Retinal pigment epithelial cell (primary cell): ENCODE measurements around the gene RIN1.
"Not testable (repeated sequence)": the region's sequence is repeated elsewhere in the genome, so short reads cannot be mapped to it uniquely, and the experiment has no call there.

Source experiments
- DNase-seq: peaks from one replicate; pipeline ENCODE4 v3.0.0-alpha.2; 2010; ENCODE audit warnings: low read depth
- H3K4me3 ChIP-seq: 2 replicates; pipeline ENCODE4 v1.5.1; 2011; ENCODE audit warnings: mild to moderate bottlenecking, low read length, control low read depth, moderate library complexity
- TF ChIP-seq, protein P1 (sequence below): conservative IDR thresholded peaks from 2 replicates; pipeline ENCODE4 v1.5.1; 2011; ENCODE audit warnings: low read depth, low read length, control low read depth, inconsistent platforms

Gene RIN1

DNA sequence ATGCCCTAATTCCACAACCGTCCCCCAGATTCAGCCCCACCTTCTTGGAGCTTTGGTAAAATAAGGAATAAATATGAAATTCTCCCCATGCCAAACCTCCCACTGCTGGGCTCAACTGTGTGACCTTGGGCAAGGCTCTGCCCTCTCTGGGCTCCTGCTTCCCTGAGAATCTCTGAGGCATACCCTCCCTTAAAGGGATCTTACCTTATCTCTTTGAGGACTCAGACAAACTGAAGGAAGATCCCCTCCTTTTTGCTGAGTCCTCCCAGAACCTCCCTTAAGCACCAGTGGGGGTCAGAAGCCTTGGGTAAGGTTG is 22.1 kb downstream of the RIN1 start:
- TF ChIP-seq, protein P1, sequence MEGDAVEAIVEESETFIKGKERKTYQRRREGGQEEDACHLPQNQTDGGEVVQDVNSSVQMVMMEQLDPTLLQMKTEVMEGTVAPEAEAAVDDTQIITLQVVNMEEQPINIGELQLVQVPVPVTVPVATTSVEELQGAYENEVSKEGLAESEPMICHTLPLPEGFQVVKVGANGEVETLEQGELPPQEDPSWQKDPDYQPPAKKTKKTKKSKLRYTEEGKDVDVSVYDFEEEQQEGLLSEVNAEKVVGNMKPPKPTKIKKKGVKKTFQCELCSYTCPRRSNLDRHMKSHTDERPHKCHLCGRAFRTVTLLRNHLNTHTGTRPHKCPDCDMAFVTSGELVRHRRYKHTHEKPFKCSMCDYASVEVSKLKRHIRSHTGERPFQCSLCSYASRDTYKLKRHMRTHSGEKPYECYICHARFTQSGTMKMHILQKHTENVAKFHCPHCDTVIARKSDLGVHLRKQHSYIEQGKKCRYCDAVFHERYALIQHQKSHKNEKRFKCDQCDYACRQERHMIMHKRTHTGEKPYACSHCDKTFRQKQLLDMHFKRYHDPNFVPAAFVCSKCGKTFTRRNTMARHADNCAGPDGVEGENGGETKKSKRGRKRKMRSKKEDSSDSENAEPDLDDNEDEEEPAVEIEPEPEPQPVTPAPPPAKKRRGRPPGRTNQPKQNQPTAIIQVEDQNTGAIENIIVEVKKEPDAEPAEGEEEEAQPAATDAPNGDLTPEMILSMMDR: no peak
- no peak for DNase-seq
- no peak overlapping the region for H3K4me3 ChIP-seq

DNA sequence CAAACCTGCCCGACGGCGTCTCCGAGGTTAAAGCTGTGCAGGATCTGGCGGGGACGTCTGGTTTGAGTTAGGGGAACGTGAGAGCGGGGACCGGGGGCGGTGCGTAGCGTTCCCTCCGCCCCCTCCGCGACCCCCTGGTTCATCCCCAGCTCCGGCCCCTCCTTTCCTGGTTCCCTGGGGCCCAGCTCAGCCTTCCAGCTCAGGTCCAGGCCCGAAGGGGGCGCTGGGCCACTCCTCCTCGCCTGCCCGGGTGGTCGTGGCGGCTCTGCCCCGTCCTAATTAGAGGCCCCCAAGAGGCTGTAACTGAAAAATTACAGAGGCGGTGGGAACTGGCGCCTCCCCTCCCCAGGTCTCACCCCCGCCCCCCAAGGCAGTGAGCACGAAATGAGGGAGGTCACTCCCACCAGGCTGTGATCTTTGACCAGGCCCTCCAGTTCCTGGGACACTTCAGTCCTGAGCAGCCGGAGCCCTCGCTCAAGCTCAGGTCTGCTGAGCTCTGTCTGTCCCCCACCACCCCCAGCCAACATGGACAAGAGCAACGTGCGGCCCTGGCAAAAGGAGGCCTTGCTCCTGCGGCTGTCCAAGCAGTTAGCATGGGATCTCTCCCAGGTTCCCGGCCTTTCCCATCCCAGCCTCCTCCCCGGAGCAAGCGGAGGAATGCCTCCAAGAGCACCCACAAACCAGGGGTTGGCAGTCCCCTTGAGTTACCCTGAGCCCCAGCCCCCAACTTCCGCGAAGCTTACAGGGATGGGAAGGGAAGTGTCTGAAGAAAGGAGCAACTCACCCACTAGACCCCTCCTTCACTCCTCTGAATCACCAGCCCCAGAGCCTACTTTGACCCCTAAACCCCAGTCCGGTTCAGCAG is 22.7 kb downstream of the RIN1 start:
- TF ChIP-seq, protein P1: peak; percentile 20
- no peak for DNase-seq

DNA sequence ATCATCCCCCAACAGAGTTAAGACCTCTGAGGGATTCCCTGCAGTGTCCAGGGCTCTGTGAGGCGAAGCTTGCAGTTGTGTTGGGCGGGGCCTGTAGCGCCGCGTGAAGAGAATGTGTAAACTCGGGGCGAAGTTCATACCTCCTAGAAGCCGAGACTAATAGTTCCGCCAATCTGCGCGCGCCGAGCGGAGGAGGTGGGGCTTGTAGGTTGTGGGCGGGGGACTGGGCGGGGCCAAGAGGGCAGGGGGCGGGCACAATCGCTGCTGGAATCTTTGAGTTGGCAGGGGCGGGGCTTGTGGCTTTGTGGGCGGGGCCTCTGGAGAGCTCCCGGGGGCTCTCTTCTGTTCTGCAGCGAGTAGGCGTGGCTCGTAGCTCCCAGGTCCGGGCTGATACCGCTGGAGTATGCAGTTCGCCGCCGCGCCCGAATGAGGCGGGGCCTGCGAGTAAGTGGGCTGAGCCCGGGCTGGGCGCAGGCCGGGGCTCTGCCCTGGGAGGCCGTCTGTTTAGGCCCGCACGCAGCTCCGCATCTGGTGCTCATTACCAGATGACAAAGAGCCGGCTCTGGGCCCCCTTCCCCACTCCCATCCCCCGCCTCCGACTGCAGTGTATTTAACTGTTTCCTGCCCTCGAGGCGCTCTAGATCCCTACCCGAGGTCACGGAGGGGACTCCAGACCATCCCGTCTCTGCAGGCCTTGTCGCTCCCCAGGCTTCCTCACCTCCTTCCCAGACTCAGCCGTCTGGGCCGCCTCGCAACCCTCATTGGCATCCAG is 23.5 kb downstream of the RIN1 start:
- DNase-seq: peak; percentile 86
- TF ChIP-seq, protein P1: no peak
- peak overlapping the region; percentile 54 for H3K4me3 ChIP-seq

More for the DNA sequence above, 22.7 kb downstream of the RIN1 start:
- H3K4me3 ChIP-seq: peak overlapping the region; percentile 34

DNA sequence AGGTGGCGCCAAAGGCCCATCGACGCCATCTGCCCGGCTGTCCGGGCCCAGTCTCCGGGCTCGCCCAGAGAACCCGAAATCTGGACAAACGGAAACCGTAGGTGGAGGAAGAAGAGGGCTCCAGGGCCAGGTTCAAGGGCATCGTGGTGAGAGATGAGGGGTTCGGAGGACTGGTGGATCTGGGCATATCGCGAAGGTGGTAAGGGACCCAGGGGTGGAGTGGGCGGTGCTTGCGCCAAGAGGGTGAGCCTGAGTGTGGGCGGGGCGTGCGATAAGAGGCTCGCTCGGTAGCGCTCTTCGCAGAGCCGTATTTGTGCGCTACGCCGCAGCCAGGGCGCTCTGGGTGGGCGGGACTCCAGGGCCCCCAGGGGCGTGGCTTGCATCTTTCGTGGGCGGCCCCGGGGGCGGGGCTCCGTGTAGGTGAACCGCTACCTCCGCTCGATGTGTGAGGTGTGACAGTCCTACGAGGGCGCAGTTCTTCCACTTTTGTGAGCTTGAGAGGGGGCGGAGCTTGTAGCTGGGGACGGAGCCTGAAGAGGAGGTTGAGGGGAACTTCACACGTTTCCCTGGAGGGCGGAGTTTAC is 24.2 kb downstream of the RIN1 start:
- DNase-seq: peak; percentile 60
- peak overlapping the region; percentile 54 for H3K4me3 ChIP-seq
- TF ChIP-seq, protein P1: no peak

DNA sequence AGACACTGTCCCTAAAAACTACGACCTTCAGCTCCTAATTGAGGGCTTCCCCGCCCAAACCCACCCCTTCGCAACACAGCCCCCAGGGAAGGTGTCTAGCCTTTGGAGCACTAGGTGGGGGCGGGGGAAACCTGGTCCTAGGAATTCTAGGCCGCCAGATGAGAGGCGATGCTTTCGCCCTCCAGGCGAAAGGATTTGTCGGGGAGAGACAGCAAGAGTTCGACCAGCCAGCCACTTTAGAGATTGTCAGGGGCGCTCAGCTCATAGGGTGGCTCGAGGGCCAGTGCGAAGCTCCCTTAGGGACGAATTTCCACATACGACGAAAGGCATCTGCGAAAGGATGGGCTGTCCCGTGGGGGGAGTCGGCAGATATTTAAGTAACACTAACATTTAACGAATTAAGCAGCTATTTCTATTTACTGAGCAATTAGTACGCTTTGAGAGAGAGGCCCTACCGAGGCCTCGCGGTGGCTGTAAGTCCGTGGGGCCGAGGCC is 24.7 kb downstream of the RIN1 start:
- H3K4me3 ChIP-seq: peak overlapping the region; percentile 54
- TF ChIP-seq, protein P1: peak; percentile 88
- no peak for DNase-seq

DNA sequence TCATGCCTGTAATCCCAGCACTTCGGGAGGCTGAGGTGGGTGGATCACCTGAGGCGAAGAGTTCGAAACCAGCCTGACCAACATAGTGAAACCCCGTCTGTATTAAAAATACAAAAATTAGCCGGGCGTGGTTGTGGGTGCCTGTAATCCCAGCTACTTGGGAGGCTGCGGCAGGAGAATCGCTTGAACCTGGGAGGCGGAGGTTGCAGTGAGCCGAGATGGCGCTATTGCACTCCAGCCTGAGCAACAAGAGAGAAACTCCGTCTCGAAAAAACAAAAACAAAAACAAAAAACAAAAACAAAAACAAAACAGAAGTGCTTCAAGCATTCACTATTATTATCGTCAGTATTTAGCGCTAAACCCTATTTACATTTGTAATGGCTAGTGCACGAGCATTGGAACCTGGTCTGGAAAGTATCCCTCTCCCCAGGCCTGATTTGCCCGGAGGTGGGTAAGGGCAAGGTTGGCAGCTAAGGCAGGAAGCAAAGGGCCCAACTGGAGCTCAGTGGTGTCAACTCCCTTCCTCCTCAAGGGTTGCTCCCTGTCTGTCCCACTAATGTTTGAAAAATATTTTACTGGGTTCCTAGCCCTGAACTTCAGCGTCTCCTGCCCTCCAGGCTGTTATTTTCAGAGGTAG is 25.3 kb downstream of the RIN1 start:
- H3K4me3 ChIP-seq, DNase-seq: not testable (repeated sequence)

DNA sequence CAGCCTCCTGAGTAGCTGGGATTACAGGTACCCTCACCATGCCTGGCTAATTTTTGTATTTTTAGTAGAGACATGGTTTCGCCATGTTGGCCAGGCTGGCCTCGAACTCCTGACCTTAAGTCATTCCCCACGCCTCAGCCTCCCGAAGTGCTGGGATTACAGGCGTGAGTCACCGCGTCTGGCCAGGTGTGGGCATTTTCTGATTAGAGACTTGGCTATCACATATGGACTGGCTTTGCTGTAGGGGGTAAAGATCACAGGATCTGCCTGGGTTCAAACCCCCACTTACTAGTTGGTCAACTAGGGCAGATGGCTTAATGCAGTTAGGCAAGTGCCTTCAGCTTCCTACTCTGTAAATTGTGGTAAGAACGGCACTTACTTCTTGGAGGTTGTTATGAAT is 25.9 kb downstream of the RIN1 start:
- TF ChIP-seq, protein P1: no peak
- no peak overlapping the region for H3K4me3 ChIP-seq
- DNase-seq: no peak
